Stimulated activated naive CD4-positive, alpha-beta T cell (primary cell): ENCODE results near the gene CPNE5.
A peak's percentile ranks its signal among the peaks of the same experiment; 100 is the strongest.

ENCODE experiments used
- DNase-seq, 6 experiments: peaks; one replicate each; lab custom pipeline; 2025; lab: John Stamatoyannopoulos, UW

The CPNE5 gene

DNA sequence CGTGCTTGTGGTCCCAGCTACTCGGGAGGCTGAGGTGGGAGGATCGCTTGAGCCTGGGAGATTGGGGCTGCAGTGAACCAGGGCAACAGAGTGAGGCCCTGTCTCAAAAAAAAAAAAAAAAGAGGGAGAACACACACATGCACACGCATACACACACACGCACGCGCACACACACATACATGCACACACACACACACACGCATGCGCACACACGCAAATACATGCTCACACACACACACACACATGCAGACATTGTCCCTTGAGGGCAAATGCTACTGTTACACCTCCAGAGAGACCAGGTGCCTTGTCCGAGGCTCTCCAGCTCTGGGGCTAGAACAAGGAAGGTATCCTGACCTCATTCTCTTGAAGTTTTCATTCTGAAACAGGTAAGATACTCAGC is 77.1 kb downstream of the CPNE5 start:
- no peak for DNase-seq

DNA sequence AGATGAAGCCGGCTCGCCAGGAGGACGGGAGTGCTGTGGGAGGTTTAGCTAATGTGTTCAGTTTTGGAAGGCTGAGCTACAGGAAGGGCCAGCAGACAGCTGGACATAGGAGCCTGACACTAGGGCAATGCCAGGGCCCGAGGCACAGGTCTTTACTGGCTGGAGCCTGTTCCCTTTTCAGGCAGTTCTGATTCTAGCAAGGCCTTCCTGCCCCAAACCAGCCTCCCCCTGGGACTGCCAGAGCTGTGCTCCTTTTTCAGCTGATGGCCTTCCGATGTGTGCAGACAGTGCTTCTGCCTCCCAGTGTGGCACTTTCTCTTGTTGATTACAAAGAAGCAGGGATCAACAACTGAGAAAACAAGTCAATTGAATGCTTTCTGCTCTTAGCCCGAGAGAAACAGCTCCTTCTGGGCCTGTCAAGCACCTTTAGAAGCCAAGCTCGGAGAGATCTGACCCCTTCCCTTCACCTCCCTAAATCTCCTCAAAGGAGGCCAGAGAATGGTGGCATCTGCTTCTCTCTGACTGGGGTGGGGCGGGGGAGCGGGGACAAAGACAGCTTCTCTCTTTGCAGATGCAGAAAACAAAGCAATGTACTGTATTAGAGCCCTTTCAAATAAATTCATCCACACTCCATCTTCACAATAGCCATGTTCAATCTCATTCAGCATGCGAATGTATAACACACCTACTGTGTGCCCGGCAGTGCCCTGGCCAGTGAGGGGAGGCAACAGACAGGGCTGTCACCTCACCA is 78.4 kb downstream of the CPNE5 start:
- DNase-seq, result no peak

DNA sequence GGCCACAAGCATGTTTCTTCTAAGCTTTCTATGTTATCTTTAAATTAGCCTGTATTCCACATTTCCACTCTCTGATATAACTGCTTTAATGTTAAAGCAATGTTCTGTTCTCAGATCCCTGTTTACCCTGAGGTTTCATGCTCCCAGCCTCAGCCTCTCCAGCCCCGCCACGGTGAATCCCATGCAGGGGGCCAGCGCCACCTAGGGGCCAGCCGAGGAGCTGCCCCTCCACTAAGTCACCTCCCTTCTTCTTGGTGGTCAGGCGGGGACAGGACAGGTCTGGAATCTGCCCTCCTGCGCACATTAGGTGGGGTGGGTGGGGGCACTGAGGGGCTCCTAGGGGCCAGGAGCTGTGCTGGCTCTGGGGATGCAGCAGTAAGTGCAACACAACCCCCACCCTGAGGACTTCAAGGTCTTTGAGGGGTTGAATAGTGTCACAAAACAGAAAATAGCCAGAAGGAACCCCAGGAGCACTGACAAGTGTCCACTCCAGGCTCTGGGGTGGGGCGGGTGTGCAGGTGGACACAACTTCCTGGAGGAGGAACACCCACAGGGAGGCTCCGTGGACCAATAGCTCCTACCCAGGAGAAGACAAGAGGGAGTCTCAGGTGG is 80.0 kb downstream of the CPNE5 start:
- peak; percentile 43 to 72 (median 58) for DNase-seq

DNA sequence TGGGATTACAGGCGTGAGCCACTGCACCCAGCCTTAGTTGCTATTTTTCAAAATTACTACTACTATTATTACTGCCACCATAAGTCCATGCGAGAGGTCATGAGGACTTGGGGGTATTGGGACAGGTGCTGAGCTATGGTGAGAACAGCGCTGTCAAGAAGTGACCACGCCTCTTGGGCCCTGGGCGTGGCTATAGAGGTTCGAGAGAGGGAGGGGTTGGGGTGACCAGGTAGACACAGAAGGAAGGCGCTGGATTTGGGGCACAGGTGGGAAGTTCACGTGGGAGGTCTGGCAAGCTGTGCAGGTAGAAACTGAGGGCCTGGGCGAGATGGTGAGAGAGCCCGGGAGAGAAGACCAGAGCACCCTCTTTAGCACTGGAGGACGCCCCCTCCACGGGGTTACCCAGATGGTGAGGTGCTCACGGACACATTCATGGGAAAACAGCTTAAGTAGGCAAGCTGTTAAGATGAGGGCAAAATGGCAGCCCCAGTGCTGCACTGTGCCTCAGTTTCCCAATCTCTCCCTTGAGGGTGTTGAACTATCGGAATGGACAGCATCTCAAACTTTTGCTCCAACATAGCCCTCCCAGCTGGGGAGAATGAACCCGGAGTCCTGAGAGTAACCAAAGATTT is 80.6 kb downstream of the CPNE5 start:
- DNase-seq, result no peak

DNA sequence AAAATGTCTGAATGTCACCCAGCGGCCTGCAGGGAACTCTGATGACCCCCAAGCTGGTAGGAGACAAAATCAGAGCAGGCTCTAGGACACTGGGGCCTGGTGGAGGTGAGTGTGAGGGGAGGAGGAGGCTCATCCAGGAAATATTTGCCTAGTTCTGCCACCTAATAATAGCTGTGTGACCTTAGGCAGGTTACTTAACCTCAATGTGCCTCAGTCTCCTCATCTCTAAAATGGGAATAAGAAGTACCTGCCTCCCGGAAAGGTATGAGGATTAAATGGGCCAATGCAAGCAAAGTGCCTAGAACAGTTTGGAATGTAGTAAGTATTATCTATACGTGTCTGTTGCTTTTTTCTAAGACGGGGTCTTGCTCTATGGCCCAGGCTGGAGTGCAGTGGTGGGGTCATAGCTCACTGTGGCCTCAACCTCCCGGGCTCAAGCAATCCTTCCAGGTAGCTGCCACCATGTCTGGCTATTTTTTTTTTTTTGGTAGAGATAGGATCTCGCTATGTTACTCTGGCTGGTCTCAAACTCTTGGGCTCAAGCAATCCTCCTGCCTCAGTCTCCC is 81.2 kb downstream of the CPNE5 start:
- DNase-seq, result no peak

DNA sequence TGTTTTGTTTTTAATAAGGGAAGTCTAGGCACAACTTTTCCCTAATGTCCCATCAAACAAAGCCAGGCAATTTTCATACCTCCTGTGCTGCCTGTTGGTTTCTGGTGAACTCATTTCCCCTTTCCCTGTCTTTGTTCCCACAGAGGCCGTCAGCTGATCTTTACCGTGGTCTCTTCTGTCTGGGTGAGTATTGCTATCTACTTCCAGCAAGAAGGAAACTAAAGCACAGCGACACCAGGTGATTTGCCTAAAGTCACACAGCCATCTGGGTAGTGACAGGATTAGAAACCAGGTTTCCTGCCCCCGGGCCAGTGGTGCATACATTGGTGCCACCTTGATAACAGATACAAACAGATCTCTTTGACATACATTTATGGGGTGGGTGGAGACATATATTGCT is 82.0 kb downstream of the CPNE5 start:
- DNase-seq, result no peak

DNA sequence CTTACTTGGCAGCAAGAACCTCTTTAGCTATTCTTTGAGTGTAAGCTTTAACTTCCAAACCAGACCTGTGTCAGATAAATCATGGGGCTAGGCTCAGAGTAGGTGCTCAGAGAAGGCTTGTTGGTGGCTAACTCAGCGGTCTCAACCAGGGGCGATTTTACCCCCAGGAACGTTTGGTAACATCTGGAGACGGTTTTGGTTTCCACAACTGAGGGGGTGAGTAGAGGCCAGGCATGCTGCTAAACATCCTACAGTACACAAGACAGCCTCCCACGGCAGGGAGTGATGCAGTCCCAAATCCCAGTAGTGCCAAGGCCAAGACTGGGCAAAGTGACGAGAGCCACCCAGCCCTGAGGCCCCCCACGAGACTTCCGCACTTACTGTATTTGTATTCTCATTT is 82.5 kb downstream of the CPNE5 start:
- DNase-seq, result no peak

DNA sequence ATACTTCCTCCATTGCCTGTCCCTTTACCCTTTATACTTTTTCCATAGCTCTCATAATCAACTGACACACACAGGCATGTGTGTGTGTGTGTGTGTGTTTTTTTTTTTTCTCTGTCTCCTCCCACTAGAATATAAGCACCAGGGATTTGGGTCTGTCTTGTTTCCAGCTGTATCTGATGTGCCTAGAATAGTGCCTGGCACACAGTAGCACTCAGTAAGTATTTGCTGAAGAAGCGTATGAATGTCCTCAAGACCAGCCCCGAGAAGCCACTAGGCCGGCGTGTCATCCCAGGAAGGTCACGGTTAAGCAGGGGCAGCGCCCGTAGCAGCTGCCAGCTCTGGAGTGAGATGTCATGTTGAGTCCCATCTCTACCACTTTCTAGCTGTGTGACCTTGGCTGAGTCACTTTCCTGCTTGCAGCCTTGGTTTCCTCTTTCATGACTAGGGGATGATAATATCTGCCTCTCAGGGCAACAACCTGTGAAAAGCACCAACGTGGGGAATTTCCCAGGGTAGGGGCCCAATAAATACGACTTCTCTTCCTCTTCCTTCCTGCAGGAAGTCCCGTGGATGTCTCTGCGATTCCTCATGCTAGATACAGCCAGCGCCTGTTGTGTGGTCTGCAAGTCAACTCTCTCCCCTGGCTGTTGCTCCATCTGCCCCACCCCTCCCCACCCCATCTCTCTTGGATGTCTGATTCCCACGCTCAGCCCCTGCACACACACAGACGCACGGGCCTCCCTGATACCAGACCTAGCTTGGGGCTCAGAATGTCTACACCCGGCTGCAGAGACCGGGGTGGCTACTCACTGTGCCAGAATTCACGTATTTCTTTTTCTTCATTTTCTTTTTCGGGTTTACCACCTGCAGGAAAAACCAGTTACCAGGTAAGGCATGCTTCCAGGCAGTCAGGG is 83.6 kb downstream of the CPNE5 start:
- peak in 5 of 6 experiments; percentile 4 to 44 (median 15) for DNase-seq

DNA sequence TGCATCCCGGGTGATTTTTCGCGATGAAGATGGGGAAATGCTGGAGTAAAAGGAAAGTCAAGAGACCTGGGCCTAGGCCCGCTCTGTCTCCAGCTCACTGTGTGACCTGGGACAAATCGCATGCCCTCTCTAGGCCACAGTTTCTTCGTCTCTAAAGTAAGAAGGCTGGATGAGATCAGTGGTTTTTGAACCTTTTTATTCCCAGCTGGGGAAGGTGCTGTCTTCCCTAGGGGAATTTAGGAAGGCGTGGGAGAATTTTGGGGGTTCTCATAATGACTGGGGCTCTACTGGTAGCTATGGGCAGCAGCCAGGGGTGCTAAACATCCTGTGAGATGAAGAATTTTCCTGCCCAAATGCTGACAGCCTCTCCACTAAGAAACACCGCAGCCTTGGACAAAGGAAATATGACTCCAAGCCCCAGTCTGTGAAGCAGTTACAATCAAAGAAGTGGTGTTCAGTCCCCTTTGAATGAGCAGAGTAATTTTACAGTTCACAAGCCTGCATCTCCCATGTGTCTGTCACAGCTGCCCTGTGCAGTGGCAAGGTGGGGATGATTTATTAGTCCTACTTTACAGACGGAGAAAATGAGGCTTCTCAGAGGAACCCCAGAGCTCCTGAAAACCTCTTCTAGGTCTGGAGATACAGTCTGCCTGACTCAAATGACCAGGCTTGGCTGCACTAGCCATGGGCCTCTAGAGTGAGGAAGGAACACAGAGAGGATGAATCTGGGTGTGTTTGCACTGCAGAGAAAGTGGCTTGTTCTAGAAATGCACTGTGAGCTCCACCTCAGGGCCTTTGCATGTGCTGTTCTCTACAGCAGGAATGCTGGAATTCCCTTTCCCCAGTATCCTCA is 84.4 kb downstream of the CPNE5 start:
- no peak for DNase-seq

DNA sequence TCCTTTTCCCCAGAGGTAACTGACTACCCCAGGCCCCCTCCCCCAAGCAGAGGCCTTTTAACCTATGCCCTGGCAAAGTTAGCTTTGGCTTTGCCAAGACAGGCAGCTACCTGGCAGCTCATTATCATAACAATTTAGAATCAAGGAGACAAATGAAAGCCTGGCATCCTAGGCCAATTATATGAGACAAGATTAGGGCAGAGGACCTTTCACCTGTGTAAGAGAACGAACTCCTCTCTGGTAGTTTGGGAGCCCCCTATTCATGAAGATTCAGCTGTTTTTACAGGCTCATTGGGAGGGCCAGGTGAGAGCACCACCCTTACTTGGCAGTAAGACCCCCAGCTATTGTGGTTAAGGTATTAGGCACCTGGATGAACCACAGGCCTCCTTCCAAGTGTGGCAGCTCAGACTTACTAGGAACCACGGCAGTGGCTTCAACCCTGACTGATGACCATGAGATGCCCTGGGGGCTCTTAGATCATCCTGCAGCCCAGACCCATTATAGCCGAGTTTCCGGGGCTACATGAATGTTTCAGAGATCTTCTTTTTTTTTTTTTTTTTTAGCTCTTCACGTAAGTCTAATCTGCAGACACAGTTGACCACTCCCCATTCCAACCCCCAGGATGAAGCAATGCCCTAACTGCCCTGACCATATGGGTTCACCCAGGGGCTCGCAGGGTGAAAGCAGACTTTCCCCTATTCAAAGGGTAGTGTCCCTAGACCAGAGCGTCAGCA is 85.4 kb downstream of the CPNE5 start:
- DNase-seq, result no peak

DNA sequence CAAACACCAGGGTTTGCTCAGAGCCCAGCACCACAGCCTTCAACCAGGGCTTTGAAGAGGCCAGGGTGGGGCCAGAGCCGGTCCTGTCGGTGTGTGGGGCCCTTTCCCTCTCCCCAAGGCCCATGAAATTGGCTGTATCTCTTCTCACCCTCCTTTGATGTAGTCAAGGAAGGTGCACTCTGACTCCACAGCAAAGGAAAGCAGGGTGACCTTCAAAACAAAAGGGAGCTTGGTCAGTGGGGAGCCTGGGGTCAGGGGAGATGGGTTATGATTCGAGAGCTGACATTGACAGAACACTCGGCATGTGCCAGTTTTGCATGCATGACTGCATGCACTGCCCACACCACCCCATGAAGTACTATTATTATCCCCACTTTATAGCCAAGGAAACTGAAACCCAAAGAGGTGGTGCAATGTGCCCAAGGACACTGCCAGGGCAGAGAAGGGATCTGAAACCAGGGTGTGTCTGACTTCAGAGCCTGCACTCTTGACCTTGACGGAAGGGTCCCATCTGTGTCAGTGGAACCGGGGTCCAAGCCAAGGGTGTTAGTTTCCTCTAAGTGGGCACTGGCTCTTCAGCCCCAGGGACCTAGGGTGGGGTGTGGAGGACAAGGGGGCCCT is 86.2 kb downstream of the CPNE5 start:
- DNase-seq, result no peak

DNA sequence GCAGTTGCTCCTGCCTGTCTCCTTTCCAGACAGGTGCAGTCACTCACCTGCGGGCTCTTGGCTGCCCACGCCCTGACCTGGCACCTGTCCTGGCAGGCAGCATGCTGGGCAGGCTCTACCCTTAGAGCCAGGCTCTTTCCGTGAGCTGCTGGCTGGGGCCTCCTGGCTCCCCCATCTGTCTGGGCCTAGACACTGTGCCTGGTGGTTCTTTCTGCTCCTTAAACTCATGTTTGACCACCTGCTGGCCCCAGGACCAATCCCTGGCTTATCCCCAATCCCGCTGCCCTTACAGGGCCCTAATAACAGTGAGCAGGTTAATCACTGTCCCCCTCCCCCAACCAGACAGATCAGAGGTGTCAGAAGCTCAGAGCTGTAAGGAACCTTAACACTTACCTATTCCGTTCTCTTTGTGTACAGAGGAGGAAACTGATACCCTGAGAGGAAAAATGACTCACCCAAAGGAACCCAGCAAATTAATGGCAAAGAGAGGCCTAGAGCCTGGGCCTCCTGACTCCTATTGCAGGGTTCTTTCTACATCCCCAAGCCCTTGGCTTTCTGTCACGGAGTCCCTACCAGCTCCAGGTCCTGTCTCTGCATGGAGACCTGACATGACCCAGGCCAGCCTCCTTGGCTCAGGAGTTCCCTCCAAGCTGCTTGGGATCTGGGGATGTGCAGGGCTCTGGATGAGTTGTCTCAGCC is 86.9 kb downstream of the CPNE5 start:
- no peak for DNase-seq

DNA sequence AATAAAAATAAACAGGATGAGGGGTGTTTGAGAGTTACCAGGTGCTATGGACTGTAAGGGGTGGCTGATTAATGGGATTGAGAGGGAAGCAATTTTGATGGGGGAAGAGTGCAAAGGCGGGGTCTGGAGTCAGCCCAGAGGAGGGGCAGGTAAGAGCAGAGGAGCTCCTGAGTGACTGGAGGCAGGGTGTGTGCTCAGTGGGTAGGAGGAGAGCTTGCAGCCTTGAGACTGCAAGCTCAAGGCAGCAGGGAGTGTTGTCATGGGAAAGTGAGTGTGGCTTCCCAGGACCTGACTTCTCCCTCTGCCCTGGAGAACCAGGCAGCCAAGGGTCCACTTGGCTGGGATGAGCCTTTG is 87.4 kb downstream of the CPNE5 start:
- DNase-seq, result no peak

DNA sequence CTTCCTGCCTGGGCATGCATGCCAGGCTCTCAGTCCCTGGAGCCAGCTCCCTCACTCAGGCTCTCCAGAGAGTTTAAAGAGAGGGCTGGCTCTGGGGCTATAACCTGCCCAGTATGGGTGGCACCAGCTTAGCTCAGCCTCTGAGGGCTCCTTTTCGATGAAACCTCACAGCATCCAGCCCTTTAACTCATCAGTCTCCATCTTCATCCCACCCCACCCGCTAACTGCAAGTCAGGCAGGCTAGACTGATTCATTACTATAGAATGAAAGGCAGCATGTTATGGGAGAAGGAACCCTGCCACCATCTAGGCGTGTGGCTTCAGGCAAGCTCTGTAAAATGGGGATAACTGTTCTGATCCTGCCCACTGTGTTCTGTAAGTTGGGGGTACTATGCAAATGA is 88.2 kb downstream of the CPNE5 start:
- no peak for DNase-seq

DNA sequence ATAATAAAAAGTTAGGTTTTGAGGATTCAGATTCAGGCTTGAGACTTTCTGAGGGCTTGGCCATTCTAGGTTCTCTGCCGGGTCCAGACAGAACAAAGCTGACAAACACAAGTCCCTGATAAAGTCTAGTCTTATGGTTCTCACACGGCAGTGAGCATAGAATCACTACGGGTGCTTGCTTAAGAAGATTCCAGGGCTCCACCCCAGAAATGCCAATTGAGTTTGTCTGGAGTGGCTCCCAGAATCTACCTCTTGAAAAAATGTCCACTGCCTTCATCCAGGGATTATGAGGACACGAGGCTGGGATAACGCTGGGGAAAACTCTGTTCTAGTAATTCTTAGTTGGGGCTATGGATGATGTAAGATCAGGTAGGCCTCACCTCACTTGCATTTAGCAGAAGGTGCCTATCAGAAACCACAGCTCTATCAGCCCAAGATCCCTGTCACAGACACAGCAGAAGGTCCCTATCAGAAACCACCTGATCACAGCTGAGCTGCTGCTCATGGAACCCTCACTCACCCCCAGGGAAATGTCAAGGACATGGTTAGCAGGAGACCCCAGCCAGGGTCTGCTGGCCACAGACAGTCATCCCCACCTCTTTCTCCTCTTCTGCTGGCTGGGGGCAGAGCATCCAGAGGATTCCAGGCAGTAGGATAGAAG is 89.3 kb downstream of the CPNE5 start:
- no peak for DNase-seq

DNA sequence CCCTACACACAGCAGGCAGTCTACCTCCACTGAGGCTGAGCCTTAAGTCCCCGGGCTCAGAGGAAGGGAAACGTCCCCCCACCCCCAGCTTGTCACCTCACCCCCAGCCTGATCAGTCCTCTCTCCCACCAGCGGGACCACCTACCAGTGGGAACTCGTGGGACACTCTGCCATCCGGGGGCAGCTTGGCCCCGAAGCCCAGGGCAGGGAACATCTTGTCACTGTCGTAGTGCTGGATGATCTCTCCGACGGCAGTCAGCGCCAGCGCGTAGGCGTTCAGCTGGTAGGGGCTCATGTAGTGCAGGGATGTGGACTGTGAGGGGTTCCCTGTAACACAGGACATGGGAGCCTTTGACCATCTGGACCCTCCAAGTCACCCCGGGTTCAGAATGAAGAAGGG is 93.0 kb downstream of the CPNE5 start:
- no peak for DNase-seq

DNA sequence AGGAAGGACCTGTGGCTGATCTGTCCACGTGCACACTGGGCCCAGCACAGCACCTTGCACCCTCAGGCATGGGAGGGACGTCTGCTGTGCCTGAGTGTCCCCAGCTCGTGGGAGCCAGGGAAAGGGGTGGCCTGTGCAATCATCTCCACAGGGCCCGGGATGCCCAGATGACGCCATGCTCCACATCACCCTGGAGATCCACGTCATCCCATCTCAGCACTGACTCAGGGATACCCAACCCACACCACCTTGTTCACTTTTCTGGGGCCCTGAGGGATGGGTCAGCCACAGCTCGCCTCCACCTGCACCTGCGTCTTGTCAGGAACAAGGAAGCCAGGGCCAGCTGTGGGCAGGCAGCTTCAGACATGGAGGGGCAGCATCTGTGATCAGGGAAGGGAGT is 93.4 kb downstream of the CPNE5 start:
- DNase-seq, result no peak

DNA sequence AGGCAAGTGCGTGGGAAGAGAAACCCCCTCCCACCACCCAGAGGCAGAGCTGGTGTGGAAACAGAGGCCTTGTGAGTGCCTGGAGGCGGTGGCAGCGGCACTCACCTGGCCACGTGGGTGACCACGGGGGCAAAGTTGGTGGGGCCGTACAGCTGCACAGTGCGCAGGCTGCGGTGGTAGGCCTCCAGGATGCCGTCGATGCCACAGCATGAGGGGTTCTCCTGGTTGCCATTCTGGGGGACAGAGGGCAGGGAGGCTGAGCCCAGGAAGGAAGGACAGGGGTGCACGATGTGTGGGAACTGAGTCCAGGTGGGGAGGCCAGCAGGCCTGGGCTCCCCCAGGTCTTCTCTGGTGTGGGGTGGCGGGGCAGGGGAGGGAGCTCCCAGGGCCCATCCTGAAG is 94.0 kb downstream of the CPNE5 start:
- no peak for DNase-seq

DNA sequence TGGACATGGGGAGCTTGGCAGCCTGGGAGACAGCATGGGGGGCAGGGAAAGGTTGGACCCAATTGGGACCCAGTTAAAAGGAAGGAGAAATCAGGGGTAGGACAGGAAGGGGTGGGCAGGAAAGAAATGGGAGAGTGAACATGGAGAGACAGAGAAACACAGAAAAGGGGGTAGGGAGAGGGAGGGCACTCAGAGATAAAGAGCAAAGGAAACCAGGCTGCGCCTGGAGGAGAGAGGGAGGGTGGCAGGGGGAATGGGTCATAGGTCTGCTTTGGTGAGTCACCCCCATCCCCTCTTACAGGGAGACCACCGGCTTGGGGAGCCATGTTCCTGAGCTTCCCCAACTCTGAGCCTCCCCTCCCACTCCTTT is 95.0 kb downstream of the CPNE5 start:
- no peak for DNase-seq
